22Rv1 (cell line): ENCODE data around the gene CALCOCO2.
"Not testable (repeated sequence)": the region's sequence is repeated elsewhere in the genome, so short reads cannot be mapped to it uniquely, and the experiment has no call there.

Experiments
- H3K27ac ChIP-seq: fragments of 450-650 bp; 2 replicates; pipeline ENCODE4 v1.5.1; 2017
- CTCF ChIP-seq: fragments of 450-650 bp; IDR thresholded peaks from 2 replicates; pipeline ENCODE4 v1.5.1; 2017; ENCODE audit warnings: mild to moderate bottlenecking
- ZFX ChIP-seq: fragments of 450-650 bp; IDR thresholded peaks from 2 replicates; pipeline ENCODE4 v1.6.1; 2017; ENCODE audit warnings: antibody characterized with exemption, borderline replicate concordance

Gene CALCOCO2

GRCh38 chr17:48834973-48835372 is 4.1 kb downstream of the CALCOCO2 start:
- H3K27ac ChIP-seq, result no peak overlapping the region
- TF ChIP-seq CTCF (no peak), ZFX (no peak)

DNA sequence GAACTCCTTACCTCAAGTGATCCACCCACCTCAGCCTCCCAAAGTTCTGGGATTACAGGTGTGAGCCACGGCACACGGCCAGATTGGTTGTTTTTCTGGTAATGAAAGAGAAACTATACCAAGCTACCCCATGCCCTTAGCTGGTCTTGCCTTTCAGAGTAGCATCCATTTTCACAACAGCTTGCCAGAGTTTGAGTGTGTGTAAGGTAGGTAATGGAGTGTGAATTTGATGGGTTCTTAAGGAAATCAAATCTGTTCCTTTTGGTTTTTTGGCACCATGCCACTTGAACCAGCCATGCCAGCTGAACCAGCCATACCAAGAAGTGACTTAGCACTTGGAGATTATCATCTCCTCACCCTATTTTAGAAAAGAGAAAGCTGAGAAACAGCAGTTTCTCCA is 5.1 kb downstream of the CALCOCO2 start:
- H3K27ac ChIP-seq, result no peak overlapping the region
- TF ChIP-seq ZFX (no peak), CTCF (no peak)

GRCh38 chr17:48837458-48837857 is 6.6 kb downstream of the CALCOCO2 start:
- not testable (repeated sequence) for H3K27ac ChIP-seq

DNA sequence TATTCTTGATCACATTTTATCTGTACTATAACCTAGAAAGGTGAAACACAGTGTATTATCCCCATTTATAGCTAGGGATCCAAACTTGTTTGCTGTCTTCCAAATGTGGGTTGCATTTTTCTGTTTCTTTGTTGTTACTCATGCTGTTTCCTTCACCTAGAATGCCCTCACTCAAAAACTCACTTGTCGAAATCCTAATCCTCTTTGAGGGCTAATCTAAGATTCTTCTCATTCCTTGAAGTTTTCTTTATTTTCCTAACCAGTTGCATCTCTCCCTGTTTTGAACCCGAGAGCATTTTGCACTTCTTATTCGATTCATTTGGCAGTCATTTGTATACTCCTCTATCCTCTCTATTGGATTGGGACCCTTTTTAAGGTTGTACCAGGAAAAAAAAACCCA is 9.6 kb downstream of the CALCOCO2 start:
- TF ChIP-seq ZFX (no peak), CTCF (no peak)
- H3K27ac ChIP-seq, result no peak overlapping the region

- TF ChIP-seq CTCF, result no peak
- TF ChIP-seq ZFX, result no peak
- no peak overlapping the region for H3K27ac ChIP-seq
These were observed 10.6 kb downstream of the CALCOCO2 start for GRCh38 chr17:48841395-48841831.

DNA sequence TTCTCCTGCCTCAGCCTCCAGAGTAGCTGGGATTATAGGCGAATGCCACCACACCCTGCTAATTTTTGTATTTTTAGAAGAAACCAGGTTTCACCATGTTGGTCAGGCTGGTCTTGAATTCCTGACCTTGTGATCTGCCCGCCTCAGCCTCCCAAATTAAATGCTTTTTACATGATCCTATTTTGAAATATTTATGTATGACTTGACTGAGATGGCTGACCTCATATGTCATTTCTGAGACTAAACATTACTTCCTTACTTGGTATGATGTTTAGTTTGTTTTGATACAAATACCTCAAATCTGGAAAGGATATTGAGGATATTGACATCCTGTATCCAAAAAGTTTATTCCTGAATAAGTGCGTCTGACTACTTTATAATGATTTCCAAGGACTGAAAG is 11.9 kb downstream of the CALCOCO2 start:
- TF ChIP-seq ZFX (no peak), CTCF (no peak)

DNA sequence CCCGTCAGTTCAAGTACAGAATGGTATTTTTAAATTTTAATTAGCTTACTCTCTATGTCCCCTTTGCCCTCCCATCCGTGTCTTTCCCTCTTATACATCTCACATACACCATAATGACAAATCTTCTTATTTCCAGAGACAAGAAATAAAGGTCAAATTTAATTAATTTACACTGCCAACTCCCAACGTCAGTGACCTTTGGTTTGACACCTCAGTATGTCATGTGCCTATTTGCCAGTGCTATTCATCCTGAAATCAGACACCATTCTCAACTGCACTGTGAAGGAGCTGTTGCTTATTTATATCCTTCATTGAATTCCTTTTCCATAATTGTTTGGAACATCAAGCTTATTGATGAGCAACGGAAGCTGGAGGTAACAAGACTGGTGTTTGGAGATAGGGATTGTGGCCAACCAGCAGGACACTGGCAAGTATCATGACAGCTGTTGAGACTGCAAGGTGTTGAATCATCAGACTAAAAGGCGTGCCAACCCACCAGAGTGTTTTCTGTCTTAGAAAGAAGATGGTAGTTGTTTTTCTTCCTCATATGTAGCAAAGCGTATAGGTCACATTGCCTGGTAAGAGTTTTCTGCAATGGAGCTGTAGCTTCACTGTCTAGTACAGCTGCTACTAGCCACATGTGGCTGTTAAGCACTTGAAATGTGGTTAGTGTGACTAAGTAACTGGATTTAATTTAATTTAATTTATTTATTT is 12.5 kb downstream of the CALCOCO2 start:
- TF ChIP-seq ZFX (no peak), CTCF (no peak)
- H3K27ac ChIP-seq, result peak overlapping the region; percentile 24

More for the DNA sequence above, 11.9 kb downstream of the CALCOCO2 start:
- peak overlapping the region; percentile 24 for H3K27ac ChIP-seq
